Body of pancreas (tissue), 4 donors: ENCODE results near the gene MARS1.

ENCODE experiments used
- CTCF ChIP-seq, 7 experiments: fragments of 450-650 bp in 4 of 7; fragments of 200-600 bp in 3 of 7; sonication (generic) in 3 of 7; IDR thresholded peaks; one replicate each; pipeline ENCODE4 v1.5.1; 2016 to 2019; ENCODE audit warnings: antibody characterized with exemption in 7 of 7
- POLR2A ChIP-seq, 3 donors: fragments of 450-650 bp; IDR thresholded peaks; one replicate each; pipeline ENCODE4 v1.6.1; 2016; ENCODE audit warnings: antibody characterized with exemption in 3 of 3, mild to moderate bottlenecking in 2 of 3

- TF ChIP-seq CTCF (IDR thresholded peaks at IDR 0.05) (no peak), POLR2A (IDR thresholded peaks at IDR 0.05) (no peak)
Observed at GRCh38 chr12:57519796-57520052, 31.9 kb downstream of the MARS1 start.
